HepG2 (cell line): Measurements from ENCODE around the gene MAPK10. TPM values are rescaled to one million over a fixed set of nuclear protein-coding genes. Genes with fewer than 3 reads are reported as not detected.

Experiments
- ATAC-seq: fragments of 200-7000 bp; cut with Tn5 transposase; 3 replicates; pipeline ENCODE4 v1.9.1; 2020; ENCODE audit warnings: mild to moderate bottlenecking, moderate library complexity
- BruUV-seq: library from RNA; stranded (reverse); fragments of 400-500 nt; replicated peaks from 2 replicates; lab custom pipeline; 2021; lab: Mats Ljungman, UMichigan
- CTCF ChIA-PET: fragments of 300-600 bp; formaldehyde crosslinking; extraction: SDS; loops from one replicate; lab custom pipeline; 2021; ENCODE audit warnings: low total read pairs, inconsistent platforms, low intra/inter-chr PET ratio; lab: Yijun Ruan, JAX
- POLR2A ChIA-PET: fragments of 350-600 bp; sonication (Branson Sonifier 250); formaldehyde crosslinking; loops from one replicate; lab custom pipeline; 2020; ENCODE audit warnings: antibody characterized with exemption, inconsistent platforms; lab: Yijun Ruan, JAX
- DNase-seq: peaks from one replicate; pipeline ENCODE4 v3.0.0-alpha.2; 2015; ENCODE audit warnings: low spot score
- FAIRE-seq: peaks from 3 replicates; lab custom pipeline; 2011; peaks lifted over from hg19 to GRCh38; lab: Jason Lieb, UNC
- H2AFZ ChIP-seq: one replicate; pipeline ENCODE4 v1.6.1; 2011; ENCODE audit warnings: low read length, inconsistent platforms
- H3K27ac ChIP-seq: fragments of 300-600 bp; 3 replicates; pipeline ENCODE4 v1.8.0; 2011; ENCODE audit warnings: mixed run types, mild to moderate bottlenecking, mixed read lengths, low read length, inconsistent platforms; ENCODE audit not compliant: insufficient read depth; ENCODE audit errors: extremely low read length
- H3K27me3 ChIP-seq, 2 experiments: fragments of 200-600 bp in 1 of 2; 2 replicates in 1 of 2; 3 replicates in 1 of 2; pipeline versions ENCODE4 v1.6.0 to v1.8.0; 2011; ENCODE audit warnings: low read length in 2 of 2, mild to moderate bottlenecking in 2 of 2, moderate library complexity in 2 of 2, inconsistent platforms in 1 of 2; ENCODE audit not compliant: insufficient read depth in 2 of 2, control insufficient read depth in 1 of 2
- H3K36me3 ChIP-seq, 2 experiments: fragments of 200-600 bp in 1 of 2; replicated peaks in 1 of 2; 2 replicates in 1 of 2; 3 replicates in 1 of 2; pipeline versions ENCODE4 v1.5.1 to v1.8.0; 2011; ENCODE audit warnings: low read length in 2 of 2, inconsistent platforms in 1 of 2; ENCODE audit not compliant: insufficient read depth in 2 of 2, control insufficient read depth in 1 of 2
- H3K4me1 ChIP-seq: 2 replicates; pipeline ENCODE4 v1.5.1; 2012; ENCODE audit warnings: low read length, inconsistent platforms; ENCODE audit not compliant: insufficient read depth
- H3K4me2 ChIP-seq: 2 replicates; pipeline ENCODE4 v1.6.0; 2011; ENCODE audit warnings: low read depth, low read length, inconsistent platforms
- H3K4me3 ChIP-seq, 3 experiments: fragments of 200-600 bp in 1 of 3; sonication (generic), shearing (Covaris generic) in 1 of 3; replicated peaks in 1 of 3; 2 replicates each; pipeline ENCODE4 v1.5.1; 2011 to 2016; ENCODE audit warnings: low read length in 3 of 3, inconsistent platforms in 2 of 3, low read depth in 2 of 3, mild to moderate bottlenecking in 2 of 3, control low read depth in 1 of 3, mixed read lengths in 1 of 3; ENCODE audit not compliant: insufficient read depth in 1 of 3
- H3K79me2 ChIP-seq: one replicate; pipeline ENCODE4 v1.6.1; 2011; ENCODE audit warnings: low read length, inconsistent platforms; ENCODE audit not compliant: insufficient read depth
- H3K9ac ChIP-seq: 2 replicates; pipeline ENCODE4 v1.6.0; 2011; ENCODE audit warnings: mild to moderate bottlenecking, low read depth, low read length, inconsistent platforms; ENCODE audit not compliant: insufficient read depth
- H3K9me3 ChIP-seq: 2 replicates; pipeline ENCODE4 v1.5.1; 2012; ENCODE audit warnings: mild to moderate bottlenecking, low read length
- H4K20me1 ChIP-seq: 2 replicates; pipeline ENCODE4 v1.6.0; 2011; ENCODE audit warnings: inconsistent platforms, mild to moderate bottlenecking, low read length, moderate library complexity; ENCODE audit not compliant: insufficient read depth
- DNMT3B ChIP-seq: conservative IDR thresholded peaks from 2 replicates; pipeline ENCODE4 v1.6.1; 2016; ENCODE audit warnings: missing biosample characterization, control low read depth
- FOXK1 ChIP-seq: sonication (generic); formaldehyde crosslinking; IDR thresholded peaks from 2 replicates; pipeline ENCODE4 v1.4.0; 2020; ENCODE audit warnings: low read depth, missing genetic modification reagents, borderline replicate concordance
- KIAA2018 ChIP-seq: sonication (generic); formaldehyde crosslinking; IDR thresholded peaks from 2 replicates; pipeline ENCODE4 v1.5.0; 2020; ENCODE audit warnings: mild to moderate bottlenecking, missing genetic modification reagents, borderline replicate concordance
- PCBP2 ChIP-seq: fragments of 200-400 bp; formaldehyde crosslinking; optimal IDR thresholded peaks from 2 replicates; pipeline ENCODE3; 2018; ENCODE audit warnings: low read length, low read depth; ENCODE audit not compliant: poor library complexity, severe bottlenecking
- PITX1 ChIP-seq: sonication (generic); formaldehyde crosslinking; IDR thresholded peaks from 2 replicates; pipeline ENCODE4 v1.5.1; 2020; ENCODE audit warnings: mild to moderate bottlenecking, missing genetic modification reagents
- SCMH1 ChIP-seq: sonication (generic); formaldehyde crosslinking; IDR thresholded peaks from 2 replicates; pipeline ENCODE4 v1.9.0; 2021; ENCODE audit warnings: missing genetic modification reagents, mild to moderate bottlenecking, borderline replicate concordance
- SIX1 ChIP-seq: sonication (generic); formaldehyde crosslinking; IDR thresholded peaks from 2 replicates; pipeline ENCODE4 v1.4.0; 2020; ENCODE audit warnings: missing genetic modification reagents, borderline replicate concordance
- ZMYM2 ChIP-seq: sonication (generic); formaldehyde crosslinking; IDR thresholded peaks from 2 replicates; pipeline ENCODE4 v1.8.0; 2022; ENCODE audit warnings: mild to moderate bottlenecking, missing genetic modification reagents
- ZNF337 ChIP-seq: sonication (generic); formaldehyde crosslinking; IDR thresholded peaks from 2 replicates; pipeline ENCODE4 v1.5.1; 2020; ENCODE audit warnings: missing genetic modification reagents, low read depth, mild to moderate bottlenecking, borderline replicate concordance
- ZNF652 ChIP-seq: IDR thresholded peaks from 2 replicates; pipeline ENCODE4 v1.6.1; 2016; ENCODE audit warnings: low read depth, borderline replicate concordance
- ZNF879 ChIP-seq: sonication (generic); formaldehyde crosslinking; IDR thresholded peaks from 2 replicates; pipeline ENCODE4 v1.8.1; 2023; ENCODE audit warnings: missing genetic modification reagents
- ZZZ3 ChIP-seq: sonication (generic); formaldehyde crosslinking; IDR thresholded peaks from 2 replicates; pipeline ENCODE4 v1.4.0; 2020; ENCODE audit warnings: missing genetic modification reagents, mild to moderate bottlenecking, borderline replicate concordance
- WGBS: methylation state at CpG from one replicate; pipeline ENCODE4 v1.1.6; 2017; ENCODE audit warnings: low lambda C conversion rate; 5-methylcytosine and 5-hydroxymethylcytosine counted together
- in situ Hi-C: cut with HindIII; loops from 2 replicates; pipeline ENCODE4 v1.10.0; 2017; ENCODE audit warnings: low pct_unique_long_range_greater_than_20kb; ENCODE audit not compliant: extremely low pct_ligation_motif_present
- intact Hi-C: fragments of 100-400 bp; cut with micrococcal nuclease; formaldehyde crosslinking; loops from one replicate; pipeline ENCODE4 v1.10.0; 2022; ENCODE audit not compliant: unreplicated experiment
- polyA plus RNA-seq, 8 experiments: library from polyadenylated mRNA; depleted of rRNA in 3 of 8; stranded (reverse) in 7 of 8; unstranded in 1 of 8; fragments of >200 nt; fragmentation: Illumina TruSeq in 4 of 8; extraction: Trizol in 4 of 8; gene quantifications; 2 replicates each; pipeline versions ENCODE4 v1.2.1 to v1.2.3, GENCODE V29; 2011 to 2016; ENCODE audit warnings: low read depth in 4 of 8, missing spikeins in 1 of 8, mixed read lengths in 1 of 8; ENCODE audit not compliant: insufficient read depth in 1 of 8
- total RNA-seq, 5 experiments: library from RNA; depleted of rRNA; stranded (reverse); fragments of >200 nt; fragmentation: Illumina TruSeq; extraction: Trizol; gene quantifications; 2 replicates each; pipeline ENCODE4 v1.2.3, GENCODE V29; 2016; ENCODE audit warnings: low read depth in 1 of 5
- TF ChIP-seq, protein P1 (sequence below): IDR thresholded peaks from 2 replicates; pipeline ENCODE4 v1.4.0; 2020; ENCODE audit warnings: mild to moderate bottlenecking, missing genetic modification reagents

MAPK10 gene
- total and polyA plus RNA-seq, 2 of the 13 experiments (the other 11 are each of a cell fraction or from before 2014, with no cell fraction given) = not detected

DNA sequence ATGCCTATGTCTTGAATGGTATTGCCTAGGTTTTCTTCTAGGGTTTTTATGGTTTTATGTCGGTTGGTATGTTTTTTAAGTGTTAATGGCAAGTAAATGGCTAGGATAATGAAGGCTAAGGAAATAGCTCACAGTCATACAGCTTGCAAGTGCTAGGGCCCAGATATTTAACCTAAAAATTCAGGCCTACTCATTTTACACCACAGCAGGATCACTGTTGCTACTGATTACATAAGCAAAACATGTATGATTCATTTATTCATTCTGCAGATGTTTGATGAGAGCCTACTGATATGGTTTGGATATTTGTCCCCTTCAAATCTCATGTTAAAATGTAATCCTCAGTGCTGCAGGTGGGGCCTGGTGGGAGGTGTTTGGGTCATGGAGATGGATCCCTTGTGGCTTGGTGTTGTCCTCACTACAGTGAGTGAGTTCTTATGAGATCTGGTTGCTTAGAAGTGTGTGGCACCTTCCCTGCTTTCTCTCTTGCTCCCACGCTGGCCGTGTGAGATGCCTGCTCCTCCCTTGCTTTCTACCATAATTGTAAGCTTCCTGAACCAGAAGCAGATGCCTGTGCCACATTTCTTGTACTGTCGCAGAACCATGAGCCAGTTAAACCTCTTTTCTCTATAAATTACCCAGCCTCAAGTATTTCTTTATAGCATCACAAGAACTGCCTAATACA, 175.5 kb downstream of the MAPK10 start:
- H3K4me2 ChIP-seq = no peak overlapping the region
- H3K9ac ChIP-seq = no peak overlapping the region
- no TSS peak for BruUV-seq
- no peak overlapping the region for H3K4me3 ChIP-seq
- no peak overlapping the region for H3K27ac ChIP-seq
- no peak overlapping the region for H2AFZ ChIP-seq
- no peaks in the 10 kb centered on the region for H3K27me3 ChIP-seq
- ATAC-seq (no peak), DNase-seq (no peak), FAIRE-seq (no peak)
- H4K20me1 ChIP-seq = no peaks in the 10 kb centered on the region
- ChIA-PET CTCF (no interaction called here), POLR2A (no interaction called here)
- no peaks in the 10 kb centered on the region for H3K79me2 ChIP-seq
- in situ Hi-C loops (no loop called here), intact Hi-C loops (no loop called here)
- H3K9me3 ChIP-seq = peaks cover 3% of the 10 kb centered on the region; the same call in 1 of the 2 replicates
- no peaks in the 10 kb centered on the region for H3K4me1 ChIP-seq
- WGBS = 4% methylated on average over 4 of the region's 4 CpGs
- no peaks in the 10 kb centered on the region for H3K36me3 ChIP-seq
- TF ChIP-seq ZNF879 (CRISPR knock-in tag) = no peak
- TF ChIP-seq FOXK1 (CRISPR knock-in tag) = no peak
- no peak for TF ChIP-seq ZNF652 (CRISPR knock-in tag)
- TF ChIP-seq SCMH1 = no peak
- TF ChIP-seq ZZZ3 (CRISPR knock-in tag) = no peak
- no peak for TF ChIP-seq KIAA2018 (CRISPR knock-in tag)
- TF ChIP-seq ZNF337 (CRISPR knock-in tag) = no peak
- TF ChIP-seq, protein P1, sequence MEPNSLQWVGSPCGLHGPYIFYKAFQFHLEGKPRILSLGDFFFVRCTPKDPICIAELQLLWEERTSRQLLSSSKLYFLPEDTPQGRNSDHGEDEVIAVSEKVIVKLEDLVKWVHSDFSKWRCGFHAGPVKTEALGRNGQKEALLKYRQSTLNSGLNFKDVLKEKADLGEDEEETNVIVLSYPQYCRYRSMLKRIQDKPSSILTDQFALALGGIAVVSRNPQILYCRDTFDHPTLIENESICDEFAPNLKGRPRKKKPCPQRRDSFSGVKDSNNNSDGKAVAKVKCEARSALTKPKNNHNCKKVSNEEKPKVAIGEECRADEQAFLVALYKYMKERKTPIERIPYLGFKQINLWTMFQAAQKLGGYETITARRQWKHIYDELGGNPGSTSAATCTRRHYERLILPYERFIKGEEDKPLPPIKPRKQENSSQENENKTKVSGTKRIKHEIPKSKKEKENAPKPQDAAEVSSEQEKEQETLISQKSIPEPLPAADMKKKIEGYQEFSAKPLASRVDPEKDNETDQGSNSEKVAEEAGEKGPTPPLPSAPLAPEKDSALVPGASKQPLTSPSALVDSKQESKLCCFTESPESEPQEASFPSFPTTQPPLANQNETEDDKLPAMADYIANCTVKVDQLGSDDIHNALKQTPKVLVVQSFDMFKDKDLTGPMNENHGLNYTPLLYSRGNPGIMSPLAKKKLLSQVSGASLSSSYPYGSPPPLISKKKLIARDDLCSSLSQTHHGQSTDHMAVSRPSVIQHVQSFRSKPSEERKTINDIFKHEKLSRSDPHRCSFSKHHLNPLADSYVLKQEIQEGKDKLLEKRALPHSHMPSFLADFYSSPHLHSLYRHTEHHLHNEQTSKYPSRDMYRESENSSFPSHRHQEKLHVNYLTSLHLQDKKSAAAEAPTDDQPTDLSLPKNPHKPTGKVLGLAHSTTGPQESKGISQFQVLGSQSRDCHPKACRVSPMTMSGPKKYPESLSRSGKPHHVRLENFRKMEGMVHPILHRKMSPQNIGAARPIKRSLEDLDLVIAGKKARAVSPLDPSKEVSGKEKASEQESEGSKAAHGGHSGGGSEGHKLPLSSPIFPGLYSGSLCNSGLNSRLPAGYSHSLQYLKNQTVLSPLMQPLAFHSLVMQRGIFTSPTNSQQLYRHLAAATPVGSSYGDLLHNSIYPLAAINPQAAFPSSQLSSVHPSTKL (CRISPR knock-in tag) = no peak
- TF ChIP-seq ZMYM2 = no peak
- no peak for TF ChIP-seq PCBP2
- no peak for TF ChIP-seq DNMT3B
- no peak for TF ChIP-seq SIX1 (CRISPR knock-in tag)
- no peak for TF ChIP-seq PITX1 (CRISPR knock-in tag)
